Endothelial cell of umbilical vein (primary cell): ENCODE measurements around the gene KCTD11. TPM values are rescaled to one million over a fixed set of nuclear protein-coding genes. Genes with fewer than 3 reads are reported as not detected.

Experiments used
- BruUV-seq: library from RNA; stranded (reverse); fragments of 400-500 nt; replicated peaks from 2 replicates; lab custom pipeline; 2021; lab: Mats Ljungman, UMichigan
- CTCF ChIA-PET: fragments of 300-600, 350-600 bp; sonication (Branson Sonifier 250); formaldehyde crosslinking; loops from one replicate; lab custom pipeline; 2021; ENCODE audit warnings: antibody characterized with exemption, inconsistent platforms; lab: Charles Lee
- POLR2A ChIA-PET: fragments of 300-600, 350-600 bp; sonication (Branson Sonifier 250); formaldehyde crosslinking; loops from one replicate; lab custom pipeline; 2021; ENCODE audit warnings: antibody characterized with exemption, inconsistent platforms; lab: Charles Lee
- DNase-seq: peaks from one replicate; pipeline ENCODE4 v3.0.0-alpha.2; 2011; ENCODE audit warnings: low read depth, low spot score
- FAIRE-seq: peaks from 2 replicates; lab custom pipeline; 2011; peaks lifted over from hg19 to GRCh38; lab: Jason Lieb, UNC
- H2AFZ ChIP-seq: 2 replicates; pipeline ENCODE4 v1.6.0; 2012; ENCODE audit warnings: low read depth, low read length, control low read depth, inconsistent platforms
- H3K27ac ChIP-seq: 2 replicates; pipeline ENCODE4 v1.5.1; 2011; ENCODE audit warnings: low read depth, mild to moderate bottlenecking, control low read depth, low read length, moderate library complexity; ENCODE audit not compliant: insufficient read depth
- H3K27me3 ChIP-seq, 2 experiments: 2 replicates each; pipeline versions ENCODE4 v1.6.0 to v1.6.1; 2011; ENCODE audit warnings: low read length in 2 of 2, mixed read lengths in 1 of 2; ENCODE audit not compliant: control insufficient read depth in 2 of 2, insufficient read depth in 2 of 2
- H3K36me3 ChIP-seq, 2 experiments: 2 replicates in 1 of 2; 3 replicates in 1 of 2; pipeline ENCODE4 v1.5.1; 2011; ENCODE audit warnings: low read length in 2 of 2, mild to moderate bottlenecking in 1 of 2, moderate library complexity in 1 of 2; ENCODE audit not compliant: control insufficient read depth in 2 of 2, insufficient read depth in 2 of 2; ENCODE audit errors: extremely low read depth in 1 of 2
- H3K4me1 ChIP-seq: 3 replicates; pipeline ENCODE4 v1.5.1; 2011; ENCODE audit warnings: mild to moderate bottlenecking, low read length; ENCODE audit not compliant: control insufficient read depth, insufficient read depth; ENCODE audit errors: extremely low read depth
- H3K4me2 ChIP-seq: 2 replicates; pipeline ENCODE4 v1.6.1; 2011; ENCODE audit warnings: low read length, control low read depth, mixed read lengths; ENCODE audit not compliant: insufficient read depth
- H3K4me3 ChIP-seq, 3 experiments: fragments of 200-600 bp in 1 of 3; sonication (generic), shearing (Covaris generic) in 1 of 3; replicated peaks in 1 of 3; 2 replicates each; pipeline ENCODE4 v1.5.1; 2011 to 2016; ENCODE audit warnings: control low read depth in 3 of 3, low read length in 3 of 3, mild to moderate bottlenecking in 2 of 3, inconsistent platforms in 1 of 3, low read depth in 1 of 3, moderate library complexity in 1 of 3; ENCODE audit not compliant: insufficient read depth in 1 of 3
- H3K79me2 ChIP-seq: 2 replicates; pipeline ENCODE4 v1.6.0; 2012; ENCODE audit warnings: low read length, inconsistent platforms; ENCODE audit not compliant: control insufficient read depth, insufficient read depth
- H3K9ac ChIP-seq: replicated peaks from 2 replicates; pipeline ENCODE3; 2011; ENCODE audit warnings: low read length, control low read depth; ENCODE audit not compliant: insufficient read depth; ENCODE audit errors: extremely low read depth
- H3K9me1 ChIP-seq: replicated peaks from 3 replicates; pipeline ENCODE4 v1.6.0; 2011; ENCODE audit warnings: mild to moderate bottlenecking, low read length; ENCODE audit not compliant: control insufficient read depth, insufficient read depth; ENCODE audit errors: extremely low read depth
- H3K9me3 ChIP-seq: replicated peaks from 2 replicates; pipeline ENCODE4 v1.5.1; 2012; ENCODE audit warnings: low read length, inconsistent platforms; ENCODE audit not compliant: control insufficient read depth, insufficient read depth
- H4K20me1 ChIP-seq: replicated peaks from 2 replicates; pipeline ENCODE3; 2011; ENCODE audit warnings: mild to moderate bottlenecking, low read length; ENCODE audit not compliant: control insufficient read depth, insufficient read depth; ENCODE audit errors: extremely low read depth
- CTCF ChIP-seq, 2 donors: IDR thresholded peaks; 1 replicate in 1 of 2; 2 replicates in 1 of 2; pipeline ENCODE4 v1.5.1; 2011; ENCODE audit warnings: low read length in 2 of 2, mild to moderate bottlenecking in 2 of 2, moderate library complexity in 2 of 2, control low read depth in 1 of 2, inconsistent platforms in 1 of 2, low read depth in 1 of 2; ENCODE audit not compliant: insufficient read depth in 1 of 2; ENCODE audit errors: extremely low read depth in 1 of 2
- GATA2 ChIP-seq: IDR thresholded peaks from 2 replicates; pipeline ENCODE4 v1.7.0; 2011; ENCODE audit warnings: low read depth, mild to moderate bottlenecking, moderate library complexity, mixed read lengths, low read length; ENCODE audit not compliant: insufficient read length, insufficient read depth
- MYC ChIP-seq: IDR thresholded peaks from one replicate; pipeline ENCODE4 v1.6.1; 2011; ENCODE audit warnings: mild to moderate bottlenecking, low read depth, low read length
- POLR2A ChIP-seq: IDR thresholded peaks from 2 replicates; pipeline ENCODE4 v1.6.1; 2012; ENCODE audit warnings: low read depth, mild to moderate bottlenecking, control low read depth, low read length
- POLR2AphosphoS5 ChIP-seq: IDR thresholded peaks from 2 replicates; pipeline ENCODE4 v1.6.1; 2012; ENCODE audit warnings: low read depth, mild to moderate bottlenecking, control low read depth, low read length, moderate library complexity; ENCODE audit not compliant: insufficient read depth
- dilution Hi-C: fragments of 300-500 bp; cut with MboI; formaldehyde crosslinking; loops from one replicate; pipeline ENCODE4 v1.15.0; 2019; ENCODE audit warnings: low sequenced_read_pairs; ENCODE audit not compliant: extremely low pct_ligation_motif_present
- intact Hi-C: fragments of 100-400 bp; cut with micrococcal nuclease; formaldehyde crosslinking; loops from one replicate; pipeline ENCODE4 v1.10.0; 2022
- polyA plus RNA-seq, 4 experiments: library from polyadenylated mRNA; depleted of rRNA in 3 of 4; stranded (reverse) in 3 of 4; unstranded in 1 of 4; fragments of >200 nt; gene quantifications; 2 replicates each; pipeline versions ENCODE4 v1.2.1 to v1.2.3, GENCODE V29; 2011 to 2012; ENCODE audit warnings: missing spikeins in 1 of 4
- total RNA-seq: library from RNA; stranded (reverse); gene quantifications from 2 replicates; pipeline ENCODE4 v1.2.3, GENCODE V29; 2021

KCTD11 gene
- total and polyA plus RNA-seq, 2 donors (not counting 3 experiments of a cell fraction or from before 2014, with no cell fraction given): 3.8 to 6.5 TPM

GRCh38 chr17:7317161-7317803, 34.7 kb upstream of the KCTD11 start:
- FAIRE-seq (no peak), DNase-seq (no peak)
- TF ChIP-seq CTCF (IDR thresholded peaks at IDR 0.05; ENCODE audit: extremely low read depth in 1 of 2, insufficient read depth in 1 of 2, low read depth in 1 of 2, low read length in 2 of 2) (no peak), POLR2A (no peak), POLR2AphosphoS5 (no peak), MYC (no peak), GATA2 (no peak)
- dilution Hi-C loops (no loop called here), intact Hi-C loops (no loop called here)
- Histone ChIP-seq H3K27me3 (no peaks in the 10 kb centered on the region), H3K36me3 (peaks cover 12 to 49% of the 10 kb centered on the region in 2 experiments), H3K9ac (no peak overlapping the region), H3K4me1 (peaks cover 24% of the 10 kb centered on the region), H3K9me3 (no peaks in the 10 kb centered on the region), H3K4me2 (no peak overlapping the region), H2AFZ (no peak overlapping the region), H3K27ac (no peak overlapping the region), H3K9me1 (no peaks in the 10 kb centered on the region), H3K79me2 (peaks cover 6% of the 10 kb centered on the region), H3K4me3 (no peak overlapping the region), H4K20me1 (no peaks in the 10 kb centered on the region)
- CTCF ChIA-PET: interaction anchor here (1.0 to 1.6 kb wide), 3 partner anchors 21 to 244 kb away, joined by 3 read pairs; no protein-coding TSS in a partner anchor
- BruUV-seq: no TSS peak
- POLR2A ChIA-PET: no interaction called here
